Pons (tissue), 1 donor: Measurements from ENCODE around the gene PABPN1.

Experiments used
- DNase-seq: peaks from one replicate; pipeline ENCODE4 v3.0.0-alpha.2; 2016; ENCODE audit warnings: low spot score

PABPN1 gene

DNA sequence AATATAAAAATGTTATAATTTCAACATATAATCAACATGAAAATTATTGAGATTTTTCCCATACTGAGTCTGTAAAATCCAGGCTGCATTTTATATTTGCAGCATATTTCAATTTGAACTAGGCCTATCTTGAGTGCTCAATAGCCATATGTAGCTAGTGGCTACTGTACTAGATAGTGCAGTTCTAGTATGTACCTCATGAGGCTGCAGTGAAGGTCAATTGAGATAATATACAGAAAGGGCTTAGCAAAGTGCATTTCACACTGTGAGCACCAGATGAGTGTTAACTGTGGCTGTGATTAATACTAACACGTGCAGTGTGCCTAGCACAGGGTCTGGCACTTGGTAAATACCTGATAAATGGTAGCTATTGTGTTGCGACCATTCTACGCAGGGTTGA, 36.8 kb downstream of the PABPN1 start:
- no peak for DNase-seq

DNA sequence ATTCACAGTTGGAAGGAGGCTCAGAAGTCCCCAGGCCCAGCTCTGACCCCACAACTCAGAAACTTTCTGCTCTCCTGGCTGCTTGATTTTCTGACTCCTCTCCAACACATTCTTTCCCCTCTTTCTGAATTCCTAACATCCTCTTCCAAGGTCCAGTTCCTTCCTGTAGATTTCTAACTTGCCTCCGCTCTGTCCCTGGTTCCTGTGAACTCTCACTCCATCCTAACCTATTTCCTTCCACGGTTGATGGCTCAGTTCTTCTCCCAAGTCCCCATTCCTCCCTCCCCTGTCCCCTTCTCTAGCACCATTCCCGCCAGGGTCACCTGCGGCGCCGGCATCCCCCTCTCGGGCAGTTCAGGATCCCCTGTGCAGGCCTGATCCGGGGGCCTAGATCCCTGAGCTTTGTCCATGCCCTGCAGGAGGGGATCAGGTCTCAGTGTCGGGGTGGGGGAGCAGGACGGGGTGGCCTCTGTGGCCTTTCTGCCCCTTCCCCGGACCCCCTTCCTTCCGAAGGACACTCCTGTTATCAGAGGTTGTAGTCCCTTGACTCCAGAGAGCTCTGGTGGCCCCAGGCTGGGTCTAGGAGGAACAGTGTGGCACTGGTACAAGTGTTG, 37.4 kb downstream of the PABPN1 start:
- DNase-seq, result no peak

DNA sequence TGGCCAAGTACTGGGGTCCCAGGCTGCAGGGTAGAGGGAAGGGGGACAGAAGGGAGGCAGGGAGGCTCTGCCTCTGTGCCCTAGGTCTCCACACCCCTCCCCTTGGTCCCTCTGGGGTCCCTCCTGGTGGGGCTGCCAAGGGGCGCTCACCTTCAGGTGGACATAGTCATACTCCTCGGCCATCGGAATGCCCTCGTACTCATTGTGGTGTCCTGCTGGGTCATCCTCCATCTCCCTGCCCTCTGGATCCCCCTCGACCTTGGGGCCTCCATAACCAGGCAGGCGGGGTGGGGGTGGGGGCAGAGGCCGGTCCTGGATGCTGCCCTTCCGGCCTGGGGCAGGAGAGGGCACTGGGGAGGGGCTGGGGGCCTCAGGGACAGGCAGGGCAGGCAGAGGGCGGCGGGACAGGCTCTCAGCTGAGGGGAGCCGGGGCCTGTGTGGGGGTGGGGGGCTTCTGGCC, 37.9 kb downstream of the PABPN1 start:
- no peak for DNase-seq

DNA sequence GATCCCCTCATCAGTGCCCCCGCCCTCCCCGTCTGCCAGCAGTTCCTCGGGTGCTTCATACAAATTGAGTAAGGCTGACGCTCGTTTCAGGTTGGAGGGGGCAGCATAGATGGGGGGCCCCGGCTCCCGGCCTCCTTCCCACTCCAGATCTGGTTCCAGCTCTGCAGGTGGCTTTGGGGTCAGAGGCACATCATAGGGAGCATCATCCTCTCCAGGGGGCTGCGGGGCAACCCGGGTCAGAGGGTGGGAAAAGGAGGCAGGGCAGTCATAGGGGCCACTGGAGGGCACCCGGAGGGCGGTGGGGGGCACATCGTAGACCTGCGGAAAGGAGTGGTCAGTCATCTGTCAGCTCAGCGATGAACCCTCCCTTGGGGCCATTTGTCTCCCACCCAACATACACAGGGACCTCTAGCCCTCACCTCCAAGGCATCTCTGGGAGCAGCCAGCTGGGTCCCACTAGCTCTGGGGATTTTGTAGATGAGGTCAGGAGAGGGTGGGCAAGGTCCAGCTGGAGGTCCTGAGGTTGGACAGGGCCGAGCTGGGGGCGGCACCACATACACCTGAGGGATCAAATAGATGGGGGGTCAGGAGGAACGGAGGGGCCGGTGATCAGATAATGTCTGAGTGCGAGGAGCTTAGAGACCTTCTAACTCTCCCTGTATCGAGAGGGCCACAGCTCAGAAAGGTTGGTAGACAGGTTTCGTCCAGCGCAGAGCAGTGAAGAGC, 38.6 kb downstream of the PABPN1 start:
- no peak for DNase-seq

DNA sequence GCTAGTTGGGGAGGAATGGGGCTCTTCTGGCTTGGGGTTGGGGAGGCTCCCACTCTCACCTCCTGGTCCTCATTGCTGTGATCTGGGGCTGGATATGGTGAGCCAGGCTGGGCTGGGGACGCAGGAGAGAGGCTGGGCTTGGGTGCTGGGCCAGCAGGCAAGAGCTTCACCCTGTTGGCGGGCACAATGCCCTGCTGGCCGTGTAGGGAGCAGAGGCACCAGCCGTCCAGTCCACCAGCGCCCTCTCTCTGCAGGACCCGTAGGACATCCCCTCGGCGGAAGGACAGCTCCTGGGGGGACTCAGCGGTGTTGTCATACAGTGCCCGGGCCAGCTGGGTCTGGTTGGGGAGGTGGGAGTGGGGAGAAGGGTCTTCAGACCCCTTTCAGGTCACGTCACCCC, 39.2 kb downstream of the PABPN1 start:
- peak; percentile 85 for DNase-seq

DNA sequence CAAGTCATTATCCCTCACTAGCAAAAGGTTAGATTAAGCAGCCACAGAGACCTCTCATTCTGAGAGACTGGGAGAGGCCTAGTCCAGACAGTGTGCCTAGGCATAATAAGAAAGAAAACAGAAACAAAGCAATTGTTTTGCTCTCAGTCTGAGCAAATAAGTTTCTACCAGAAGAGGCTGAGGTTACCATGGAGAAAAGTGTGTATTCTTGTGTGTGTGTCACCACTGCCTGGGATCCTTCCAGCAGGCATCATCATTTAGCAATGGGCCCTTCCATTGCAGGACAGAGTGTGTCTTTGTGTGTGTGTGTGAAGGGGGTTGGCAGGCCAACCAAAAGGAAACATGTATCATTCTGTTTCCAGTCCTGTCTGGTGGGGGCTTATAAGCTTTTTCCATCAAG, 40.1 kb downstream of the PABPN1 start:
- DNase-seq, result peak; percentile 85

DNA sequence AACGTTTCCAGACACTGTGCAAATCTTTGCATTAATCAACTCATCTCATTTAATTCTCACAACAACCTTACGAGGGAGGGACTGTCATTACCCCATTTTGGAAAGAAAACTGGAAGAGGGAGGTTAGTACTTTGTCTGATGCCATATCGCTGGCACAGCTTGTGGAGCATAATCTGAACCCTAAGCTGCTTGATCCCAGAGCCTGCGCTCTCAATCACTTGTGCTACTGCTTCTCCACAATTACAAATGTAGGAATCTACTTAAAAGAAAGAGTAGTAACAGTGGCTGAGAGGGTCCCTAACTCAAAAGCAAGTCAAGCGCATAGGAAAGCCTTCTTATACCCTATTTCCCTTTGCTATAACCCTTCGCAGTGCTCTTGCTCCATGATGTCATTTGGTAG, 40.5 kb downstream of the PABPN1 start:
- DNase-seq, result no peak

DNA sequence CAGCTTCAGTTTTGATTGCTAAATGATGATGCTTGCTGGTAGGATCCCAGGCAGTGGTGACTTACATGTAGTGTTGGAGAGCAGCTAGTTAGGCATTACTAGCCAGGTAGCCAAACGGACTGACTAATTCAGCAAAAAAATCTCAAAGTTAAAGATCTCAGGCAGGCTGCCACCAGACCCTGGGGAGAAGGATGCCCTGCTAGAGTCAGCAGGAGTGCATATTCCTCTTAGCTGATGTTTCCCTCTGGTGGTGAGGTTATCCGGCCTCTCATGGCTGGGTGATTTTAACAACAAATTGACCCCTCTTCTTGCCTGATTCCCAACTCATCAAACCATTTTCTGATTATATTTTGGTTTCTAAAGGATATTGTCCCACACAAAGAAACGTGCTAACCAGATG, 40.9 kb downstream of the PABPN1 start:
- peak; percentile 39 for DNase-seq

DNA sequence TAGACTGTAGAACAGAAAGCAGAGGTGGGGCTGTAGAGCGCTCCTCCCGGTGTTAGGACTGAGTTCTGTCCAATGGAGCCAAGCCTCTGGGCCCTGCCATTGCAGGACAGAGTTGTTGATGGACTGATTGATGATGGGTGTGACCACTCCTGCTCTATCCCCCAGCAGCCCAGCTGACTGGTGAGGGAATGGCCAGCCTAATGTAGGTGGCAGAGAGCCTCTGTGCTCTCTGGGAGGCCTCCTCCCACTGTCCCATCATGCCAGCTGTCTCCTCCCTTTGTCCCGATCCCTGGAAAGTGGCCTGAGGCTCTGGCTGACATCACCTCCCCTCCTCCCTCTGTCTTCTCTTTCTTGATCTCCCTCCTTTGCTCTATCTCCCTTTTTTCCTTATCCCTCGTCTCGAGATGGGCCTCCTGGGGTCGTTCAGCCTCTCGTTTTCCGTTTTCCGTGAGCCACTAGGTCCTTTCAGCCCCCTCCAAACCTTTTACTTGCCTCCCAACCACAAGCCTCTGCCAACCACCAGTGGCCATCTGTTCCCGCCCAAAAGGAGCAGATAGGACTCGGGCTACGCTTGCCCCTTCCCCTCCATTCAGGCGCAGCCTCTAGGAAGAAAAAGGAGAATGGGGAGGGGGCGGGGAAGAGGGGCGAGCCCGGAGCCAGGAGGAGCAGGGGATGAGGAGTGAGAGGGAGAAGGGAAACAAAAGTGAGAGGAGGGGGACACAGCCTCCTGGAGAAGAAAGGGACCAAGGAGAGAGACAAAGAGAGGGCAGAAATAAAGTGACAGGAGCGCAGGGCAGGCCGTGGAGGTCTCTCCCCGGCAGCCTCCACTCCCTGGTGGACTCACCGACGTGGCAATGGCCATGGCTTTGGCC, 43.1 kb downstream of the PABPN1 start:
- DNase-seq, result peak; percentile 92

DNA sequence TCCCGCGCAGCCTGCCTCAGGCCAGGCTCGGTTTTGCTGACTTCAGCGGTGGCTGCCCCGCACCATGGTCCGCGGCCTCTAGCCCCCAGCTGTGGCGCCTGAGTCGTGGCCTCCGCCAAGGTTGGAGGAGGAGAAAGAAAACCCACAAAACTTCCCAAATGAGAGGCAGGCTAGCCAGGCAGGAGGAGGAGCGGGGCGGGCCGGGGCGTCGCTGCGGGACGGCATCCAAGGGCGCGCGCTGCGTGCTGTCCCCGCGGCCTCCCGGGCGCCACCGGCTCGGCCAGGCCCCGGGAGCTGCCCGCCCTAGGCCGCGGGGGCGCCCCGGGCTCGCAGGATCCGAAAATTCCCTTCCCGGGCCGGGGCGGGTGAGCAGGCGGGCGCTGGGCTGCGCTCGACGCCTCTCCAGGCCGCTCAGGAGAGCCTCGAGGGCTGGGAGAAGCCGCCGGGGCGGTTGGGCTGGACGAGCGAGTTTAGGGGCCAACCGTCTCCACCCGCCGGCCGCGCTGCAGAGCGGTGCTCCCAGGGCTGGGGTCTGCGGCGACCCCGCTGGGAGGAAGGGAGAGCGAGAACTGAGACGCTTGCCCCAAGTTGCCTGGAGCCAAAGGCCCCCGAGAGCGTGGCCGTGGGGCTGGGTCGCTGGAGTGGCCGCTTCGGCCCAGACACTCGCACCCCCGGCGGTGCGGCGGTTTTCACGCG, 43.9 kb downstream of the PABPN1 start, which contains the start of gene EFS:
TSS of gene EFS (minus strand) at position 137 of the 696 bp plus-strand sequence. CDS start 147 bp downstream, outside the sequence.
- DNase-seq, result no peak

DNA sequence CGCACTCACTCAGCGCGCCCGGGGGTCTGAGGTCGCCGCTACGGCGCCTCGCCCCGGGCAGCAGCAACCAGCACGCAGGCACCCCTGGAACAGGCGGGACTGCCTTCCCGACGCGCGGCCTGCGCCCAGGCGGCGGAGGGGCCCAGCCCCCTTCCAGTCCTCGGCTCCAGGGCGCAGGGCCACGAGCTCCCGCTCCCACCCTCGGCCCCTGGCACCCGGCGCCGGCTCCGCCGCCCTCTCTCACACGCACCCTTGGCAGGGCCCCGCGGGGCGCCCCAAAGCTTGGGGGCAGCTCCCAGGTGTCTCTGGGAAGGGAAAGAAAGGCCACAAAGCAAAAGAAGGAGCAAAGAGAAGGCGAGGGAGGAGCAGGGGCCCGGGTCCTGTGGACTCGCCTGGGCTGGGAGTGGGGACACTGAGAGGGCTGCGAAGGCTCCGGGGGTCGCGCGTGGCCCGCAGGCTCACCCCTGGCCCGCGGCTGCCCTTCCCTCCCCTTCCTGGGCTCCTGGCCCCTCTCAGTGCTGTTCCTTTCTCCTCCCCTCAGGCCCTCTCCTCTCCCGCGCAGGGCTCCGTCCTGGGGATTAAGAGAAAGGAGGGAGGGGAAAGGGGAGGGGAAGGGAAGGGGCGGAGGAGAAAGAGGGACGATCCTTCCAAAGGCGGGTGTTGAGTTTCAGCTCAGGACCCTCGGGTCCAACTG, 44.6 kb downstream of the PABPN1 start:
- DNase-seq, result peak; percentile 86

DNA sequence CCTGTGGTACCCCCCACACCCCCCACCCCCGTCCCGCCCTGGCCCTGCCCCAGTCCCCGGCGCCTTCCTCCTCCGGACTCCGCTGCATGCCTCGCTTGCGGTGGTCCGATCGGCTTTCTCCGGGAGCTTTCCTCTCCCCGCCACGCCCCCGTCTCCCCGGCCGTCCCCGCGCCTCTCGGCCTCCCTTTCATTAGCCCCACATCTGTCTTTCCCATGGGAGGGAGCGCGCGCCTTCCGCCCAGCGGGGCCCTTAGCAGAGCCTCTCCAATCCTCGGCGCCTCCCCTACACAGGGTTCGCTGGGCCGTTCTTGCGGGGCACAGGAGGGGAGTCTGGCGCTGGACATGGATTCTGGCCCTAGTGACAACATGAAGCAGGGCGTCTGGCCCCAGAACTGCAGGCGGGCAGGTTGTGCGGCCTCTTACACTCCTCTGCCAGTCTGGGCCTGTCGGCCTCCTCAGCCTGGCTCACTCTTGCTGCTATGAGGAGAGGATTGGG, 45.2 kb downstream of the PABPN1 start:
- DNase-seq, result peak; percentile 69

DNA sequence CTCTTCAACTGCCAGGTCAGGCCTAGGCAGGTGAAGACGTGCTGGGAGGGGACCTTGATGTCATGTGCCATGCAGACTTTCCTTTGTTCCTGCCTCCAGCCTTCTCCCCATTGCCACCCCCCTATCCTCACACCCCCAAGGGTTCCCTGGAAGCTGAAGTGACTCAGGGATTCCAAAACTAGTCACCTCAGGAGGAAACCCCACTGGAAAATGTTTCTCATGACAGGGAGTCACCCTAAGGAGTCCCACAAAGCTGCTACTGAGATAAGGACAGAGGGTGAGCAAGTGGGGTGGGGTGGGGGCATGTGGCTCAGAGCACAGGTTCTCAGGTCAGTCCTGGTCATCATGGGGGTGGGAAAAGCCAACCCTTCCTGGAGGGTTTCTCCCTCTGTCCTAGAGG, 49.0 kb downstream of the PABPN1 start:
- no peak for DNase-seq

DNA sequence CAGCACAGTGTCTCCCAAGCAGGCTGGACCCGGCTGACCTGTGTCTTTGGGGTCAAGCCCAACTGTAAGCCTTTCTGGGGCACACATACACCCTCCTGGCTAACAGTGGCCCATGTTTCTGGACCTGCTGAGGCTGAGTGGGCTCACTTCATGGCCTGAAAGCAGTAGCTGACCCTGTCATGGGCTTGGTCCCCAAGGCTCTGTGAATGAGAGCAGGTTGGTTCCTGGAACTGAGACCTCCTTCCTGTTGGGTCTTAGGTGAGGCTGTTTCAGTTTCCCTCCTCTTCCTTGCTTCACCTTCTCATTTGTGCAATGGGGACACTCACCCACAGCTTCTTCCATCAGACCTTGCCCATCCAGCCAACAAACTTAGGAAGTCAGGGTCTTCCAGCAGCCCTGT, 50.6 kb downstream of the PABPN1 start:
- no peak for DNase-seq

DNA sequence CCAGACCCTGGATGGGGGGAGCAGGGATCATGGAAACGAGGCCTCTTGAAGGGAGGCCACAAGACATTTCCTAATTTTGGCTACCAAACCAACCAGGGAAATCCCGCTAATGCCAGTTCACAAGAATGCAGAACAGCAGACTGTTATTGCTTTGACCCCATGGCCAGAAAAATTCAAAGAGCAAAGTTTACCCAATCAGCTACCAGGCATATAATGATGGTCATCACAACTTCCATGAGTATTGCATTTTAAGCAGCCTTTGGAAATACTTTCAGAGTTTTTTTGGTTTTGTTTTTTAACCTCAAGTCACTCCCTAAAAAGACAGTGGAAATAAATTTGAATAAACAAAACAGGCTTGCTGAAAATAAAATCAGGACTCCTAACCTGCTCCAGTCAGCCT, 51.3 kb downstream of the PABPN1 start, which contains the start of gene IL25:
TSS of gene IL25 (plus strand) at position 301 of the 400 bp plus-strand sequence.
- no peak for DNase-seq

DNA sequence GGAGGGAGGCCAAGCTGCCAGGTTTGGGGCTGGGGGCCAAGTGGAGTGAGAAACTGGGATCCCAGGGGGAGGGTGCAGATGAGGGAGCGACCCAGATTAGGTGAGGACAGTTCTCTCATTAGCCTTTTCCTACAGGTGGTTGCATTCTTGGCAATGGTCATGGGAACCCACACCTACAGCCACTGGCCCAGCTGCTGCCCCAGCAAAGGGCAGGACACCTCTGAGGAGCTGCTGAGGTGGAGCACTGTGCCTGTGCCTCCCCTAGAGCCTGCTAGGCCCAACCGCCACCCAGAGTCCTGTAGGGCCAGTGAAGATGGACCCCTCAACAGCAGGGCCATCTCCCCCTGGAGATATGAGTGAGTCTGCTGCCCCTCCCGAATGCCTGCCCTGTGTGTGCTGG, 51.8 kb downstream of the PABPN1 start:
- DNase-seq, result no peak
